GM12864 (cell line): ENCODE data around the gene STX4.

Source experiments
- DNase-seq: peaks from one replicate; pipeline ENCODE4 v3.0.0-alpha.2; 2011; ENCODE audit warnings: low read depth
- H3K4me3 ChIP-seq: 2 replicates; pipeline ENCODE4 v1.5.1; 2011; ENCODE audit warnings: mild to moderate bottlenecking, low read depth, low read length, control low read depth
- CTCF ChIP-seq: IDR thresholded peaks from 2 replicates; pipeline ENCODE4 v1.5.1; 2011; ENCODE audit warnings: low read depth, mild to moderate bottlenecking, moderate library complexity, low read length, control low read depth, inconsistent platforms; ENCODE audit errors: missing control alignments

Gene STX4

GRCh38 chr16:31061126-31061812 lies 27.9 kb downstream of the STX4 start:
- DNase-seq: no peak
- no peak for TF ChIP-seq CTCF
- H3K4me3 ChIP-seq: no peak overlapping the region

- TF ChIP-seq CTCF: no peak
- DNase-seq: no peak
- H3K4me3 ChIP-seq: no peak overlapping the region
Measured at GRCh38 chr16:31061813-31062440, 28.6 kb downstream of the STX4 start.

- no peak for DNase-seq
- no peak overlapping the region for H3K4me3 ChIP-seq
- no peak for TF ChIP-seq CTCF
Measured at GRCh38 chr16:31063495-31063842, 30.1 kb downstream of the STX4 start.

GRCh38 chr16:31063843-31064611 lies 30.7 kb downstream of the STX4 start:
- H3K4me3 ChIP-seq: no peak overlapping the region
- TF ChIP-seq CTCF: no peak
- no peak for DNase-seq

GRCh38 chr16:31064882-31065461 lies 31.6 kb downstream of the STX4 start:
- no peak for DNase-seq
- H3K4me3 ChIP-seq: no peak overlapping the region
- no peak for TF ChIP-seq CTCF

- no peak for DNase-seq
- no peak for TF ChIP-seq CTCF
Measured at GRCh38 chr16:31067342-31067741, 34.0 kb downstream of the STX4 start.

More at GRCh38 chr16:31067342-31067741, 34.0 kb downstream of the STX4 start:
- H3K4me3 ChIP-seq: no peak overlapping the region
